Activated naive CD8-positive, alpha-beta T cell treated with anti-CD3 and anti-CD28 coated beads, Interleukin-2, amount 10 ng/mL, durations not matched to agents 7 days and 5 days (primary cell): ENCODE measurements around the gene TLN1. TPM values are rescaled to one million over a fixed set of nuclear protein-coding genes. Genes with fewer than 3 reads are reported as not detected.

Experiments used
- ATAC-seq: fragments of 150-1000 bp; cut with Tn5 transposase; one replicate; pipeline ENCODE4 v1.10.0; 2021; ENCODE audit warnings: low read depth, moderate library complexity
- POLR2A ChIA-PET: fragments of 350-600 bp; sonication (Branson Sonifier 250); formaldehyde crosslinking; loops from one replicate; lab custom pipeline; 2021; ENCODE audit warnings: antibody characterized with exemption; lab: Charles Lee
- DNase-seq: peaks from one replicate; pipeline ENCODE4 v3.0.0; 2021
- H3K27ac Mint-ChIP-seq: one replicate; pipeline ENCODE4 v1.8.0; 2022; ENCODE audit warnings: mild to moderate bottlenecking, mixed read lengths
- H3K27me3 Mint-ChIP-seq: one replicate; pipeline ENCODE4 v1.8.0; 2022; ENCODE audit warnings: mild to moderate bottlenecking, moderate library complexity, mixed read lengths
- H3K36me3 Mint-ChIP-seq: one replicate; pipeline ENCODE4 v1.8.0; 2021; ENCODE audit warnings: mild to moderate bottlenecking, mixed read lengths
- H3K4me1 Mint-ChIP-seq: one replicate; pipeline ENCODE4 v1.8.0; 2021; ENCODE audit warnings: mixed read lengths
- H3K4me3 Mint-ChIP-seq: one replicate; pipeline ENCODE4 v1.8.0; 2022; ENCODE audit warnings: mild to moderate bottlenecking, moderate library complexity, mixed read lengths
- H3K9me3 Mint-ChIP-seq: one replicate; pipeline ENCODE4 v1.8.0; 2021; ENCODE audit warnings: mixed read lengths
- total RNA-seq, 2 experiments: library from RNA; stranded (reverse); gene quantifications; one replicate each; pipeline ENCODE4 v1.2.3, GENCODE V29; 2021

Gene TLN1
- total RNA-seq, 2 experiments from 2014 or later: 381 to 388 TPM

- DNase-seq: peak; percentile 49
- POLR2A ChIA-PET: interaction anchor here (0.7 to 2.8 kb wide), 8 partner anchors 26 to 533 kb away, joined by 3 to 11 read pairs (median 6); partner anchors contain the start of genes ARHGEF39, CCDC107, CREB3 and RMRP
- no peaks in the 10 kb centered on the region for H3K9me3 Mint-ChIP-seq
- peak overlapping the region; percentile 78 for H3K27ac Mint-ChIP-seq
- no peaks in the 10 kb centered on the region for H3K36me3 Mint-ChIP-seq
- peak overlapping the region; percentile 91 for H3K4me3 Mint-ChIP-seq
- ATAC-seq: peak; percentile 37
- peaks cover 12% of the 10 kb centered on the region for H3K4me1 Mint-ChIP-seq
- H3K27me3 Mint-ChIP-seq: no peaks in the 10 kb centered on the region
These were observed 41.2 kb downstream of the TLN1 start for GRCh38 chr9:35690614-35691333.

DNA sequence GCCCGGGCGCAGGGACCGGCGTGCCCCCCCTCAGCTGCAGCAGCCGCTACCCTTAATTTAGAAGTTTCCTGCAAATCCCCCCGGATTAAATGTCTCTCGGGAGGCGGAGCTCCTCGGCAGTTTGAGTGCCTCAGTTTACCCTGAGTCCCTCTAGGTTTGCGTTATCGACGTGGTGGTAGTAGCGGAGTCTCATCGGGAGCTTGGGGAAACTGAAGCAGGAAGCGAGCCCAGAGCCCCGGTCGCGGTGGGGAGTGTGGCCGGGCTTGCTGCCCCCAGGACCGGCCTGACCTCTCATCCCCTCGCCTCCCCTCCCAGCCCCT is 41.7 kb downstream of the TLN1 start:
- ATAC-seq (no peak), DNase-seq (no peak)
- Mint-ChIP-seq H3K36me3 (no peaks in the 10 kb centered on the region), H3K27me3 (no peaks in the 10 kb centered on the region), H3K4me3 (peak overlapping the region; percentile 72), H3K27ac (no peak overlapping the region), H3K9me3 (no peaks in the 10 kb centered on the region), H3K4me1 (peaks cover 12% of the 10 kb centered on the region)
- POLR2A ChIA-PET: interaction anchor here (0.7 to 2.8 kb wide), 7 partner anchors 15 to 71 kb away, joined by 3 to 11 read pairs (median 5); partner anchors contain the start of genes ARHGEF39, CCDC107 and RMRP

- H3K9me3 Mint-ChIP-seq: no peaks in the 10 kb centered on the region
- peaks cover 12% of the 10 kb centered on the region for H3K4me1 Mint-ChIP-seq
- no peak for DNase-seq
- H3K36me3 Mint-ChIP-seq: no peaks in the 10 kb centered on the region
- peak within 1 kb of the TSS; percentile 91 for H3K4me3 Mint-ChIP-seq
- H3K27ac Mint-ChIP-seq: peak within 1 kb of the TSS; percentile 78
- no peak for ATAC-seq
- POLR2A ChIA-PET: interaction anchor here (0.7 to 2.4 kb wide), 4 partner anchors 15 to 43 kb away, joined by 3 to 10 read pairs (median 6); partner anchors contain the start of genes CCDC107 and RMRP
- no peaks in the 10 kb centered on the region for H3K27me3 Mint-ChIP-seq
These were observed 42.3 kb downstream of the TLN1 start, which contains the start of gene TPM2 for GRCh38 chr9:35689542-35690293. Gene TPM2 (minus strand): TSS chr9:35689925. CDS start chr9:35689817, 108 bp downstream.

- Mint-ChIP-seq H3K9me3 (no peaks in the 10 kb centered on the region), H3K4me3 (peak overlapping the region; percentile 67), H3K36me3 (no peaks in the 10 kb centered on the region), H3K4me1 (peaks cover 12% of the 10 kb centered on the region), H3K27me3 (no peaks in the 10 kb centered on the region), H3K27ac (peak overlapping the region; percentile 50)
- POLR2A ChIA-PET: interaction anchor here (0.9 to 1.2 kb wide), 4 partner anchors 13 to 43 kb away, joined by 3 to 4 read pairs (median 4); partner anchors contain the start of genes ARHGEF39, CREB3 and TLN1
- peak; percentile 44 for ATAC-seq
- no peak for DNase-seq
These were observed 43.1 kb downstream of the TLN1 start for GRCh38 chr9:35688558-35689541.

DNA sequence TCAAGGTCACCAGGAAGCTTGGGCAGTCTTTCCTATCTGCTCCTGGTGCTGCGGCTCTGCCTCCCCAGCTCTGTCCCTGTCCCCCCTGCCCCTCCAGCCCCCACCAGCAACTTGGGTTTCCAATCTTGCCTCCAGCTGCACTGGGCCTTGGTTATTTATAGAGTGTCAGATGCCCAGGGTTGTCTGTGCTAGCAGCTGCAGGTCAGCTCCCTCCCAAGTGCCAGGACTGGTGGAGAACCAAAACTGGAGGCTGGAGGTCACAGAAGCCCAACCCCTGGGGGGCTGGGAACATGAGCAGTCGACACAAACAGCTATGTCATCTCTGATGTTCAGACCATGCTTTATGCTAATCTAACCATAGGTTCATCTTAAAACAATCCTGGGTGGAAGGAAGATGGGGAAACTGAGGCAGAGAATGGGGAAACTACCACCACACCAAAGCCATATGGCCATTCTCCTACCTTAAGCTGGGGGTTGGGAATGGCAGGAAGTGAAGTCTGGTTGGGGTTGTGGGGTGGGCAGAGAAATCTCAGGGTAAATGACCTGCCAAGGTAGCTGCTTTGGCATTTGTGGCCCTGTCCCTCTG is 43.9 kb downstream of the TLN1 start:
- DNase-seq: no peak
- Mint-ChIP-seq H3K36me3 (no peaks in the 10 kb centered on the region), H3K4me1 (peaks cover 12% of the 10 kb centered on the region), H3K9me3 (no peaks in the 10 kb centered on the region), H3K27ac (no peak overlapping the region), H3K4me3 (no peak overlapping the region), H3K27me3 (no peaks in the 10 kb centered on the region)
- no peak for ATAC-seq
- POLR2A ChIA-PET: interaction anchor here (0.9 to 1.2 kb wide), 5 partner anchors 12 to 71 kb away, joined by 3 to 4 read pairs (median 3); partner anchors contain the start of genes ARHGEF39, CREB3 and TLN1

- Mint-ChIP-seq H3K27ac (no peak overlapping the region), H3K9me3 (no peaks in the 10 kb centered on the region), H3K27me3 (no peaks in the 10 kb centered on the region), H3K4me3 (no peak overlapping the region), H3K36me3 (no peaks in the 10 kb centered on the region), H3K4me1 (peaks cover 14% of the 10 kb centered on the region)
- POLR2A ChIA-PET: interaction anchor here (0.9 kb wide), 1 partner anchor 70 kb away, joined by 3 read pairs; no protein-coding TSS in a partner anchor
- ATAC-seq: no peak
- DNase-seq: no peak
These were observed 44.7 kb downstream of the TLN1 start for GRCh38 chr9:35687306-35687705.

DNA sequence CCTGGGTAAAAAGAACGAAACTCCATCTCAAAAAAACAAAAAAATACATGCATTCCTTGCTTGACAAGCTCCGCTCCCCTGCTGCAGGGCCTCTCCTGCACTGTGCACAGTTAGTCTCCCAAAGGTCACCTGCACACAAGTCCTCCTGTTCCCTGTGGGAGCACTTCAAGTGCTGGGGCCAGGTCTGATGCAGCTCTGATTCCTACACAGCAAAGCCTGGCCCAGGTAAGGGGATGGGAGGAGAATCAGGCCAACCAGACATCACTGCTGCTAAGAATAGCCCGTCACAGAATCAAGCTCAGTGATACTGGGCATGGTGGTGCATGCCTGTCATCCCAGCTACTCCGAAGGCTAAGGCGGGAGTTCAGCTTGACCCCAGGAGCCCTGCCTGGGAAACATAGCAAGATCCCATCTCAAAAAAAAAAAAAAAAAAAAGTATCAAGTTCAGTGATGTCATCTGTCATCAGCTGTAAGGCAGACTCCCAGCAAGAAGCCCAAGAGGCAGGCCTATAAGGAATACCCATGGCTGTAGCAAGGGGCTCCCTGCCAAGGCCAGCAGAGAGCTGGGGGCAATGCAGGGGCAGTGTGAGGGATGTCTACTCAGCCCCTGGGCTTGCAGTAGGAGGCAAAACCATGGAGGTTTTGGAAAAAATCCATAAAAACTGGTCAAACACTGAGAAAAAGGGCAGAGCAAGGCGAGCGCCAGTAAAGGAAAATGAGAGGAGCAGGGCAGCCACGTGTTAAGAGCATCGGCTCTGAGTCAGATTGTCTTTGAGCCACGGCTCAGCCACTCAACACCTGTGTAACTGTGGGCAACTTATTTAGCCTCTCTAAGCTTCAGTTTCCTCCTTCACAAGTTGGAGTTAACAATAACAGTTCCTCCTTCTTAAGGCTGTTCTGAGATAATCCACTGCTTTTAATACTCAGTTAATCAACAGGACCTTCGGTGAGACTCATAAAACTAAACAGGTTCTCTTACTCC is 45.5 kb downstream of the TLN1 start:
- H3K27me3 Mint-ChIP-seq: no peaks in the 10 kb centered on the region
- no peaks in the 10 kb centered on the region for H3K9me3 Mint-ChIP-seq
- no peak overlapping the region for H3K27ac Mint-ChIP-seq
- no peaks in the 10 kb centered on the region for H3K36me3 Mint-ChIP-seq
- no peak overlapping the region for H3K4me3 Mint-ChIP-seq
- POLR2A ChIA-PET: interaction anchor here (1.0 kb wide), 1 partner anchor 11 kb away, joined by 3 read pairs; no protein-coding TSS in a partner anchor
- H3K4me1 Mint-ChIP-seq: peaks cover 10% of the 10 kb centered on the region
- ATAC-seq (no peak), DNase-seq (no peak)

- Mint-ChIP-seq H3K36me3 (no peaks in the 10 kb centered on the region), H3K9me3 (no peaks in the 10 kb centered on the region), H3K4me3 (no peak overlapping the region), H3K27ac (no peak overlapping the region), H3K27me3 (no peaks in the 10 kb centered on the region), H3K4me1 (peaks cover 10% of the 10 kb centered on the region)
- POLR2A ChIA-PET: interaction anchor here (1.6 kb wide), 1 partner anchor 21 kb away, joined by 5 read pairs; the partner anchor contains the start of gene ARHGEF39
- DNase-seq (no peak), ATAC-seq (no peak)
These were observed 46.5 kb downstream of the TLN1 start for GRCh38 chr9:35685506-35685905.

GRCh38 chr9:35684921-35685320 is 47.1 kb downstream of the TLN1 start:
- no peaks in the 10 kb centered on the region for H3K27me3 Mint-ChIP-seq
- H3K4me3 Mint-ChIP-seq: no peak overlapping the region
- no peaks in the 10 kb centered on the region for H3K9me3 Mint-ChIP-seq
- peaks cover 10% of the 10 kb centered on the region for H3K4me1 Mint-ChIP-seq
- no peak overlapping the region for H3K27ac Mint-ChIP-seq
- DNase-seq: no peak
- ATAC-seq: no peak
- no peaks in the 10 kb centered on the region for H3K36me3 Mint-ChIP-seq
- POLR2A ChIA-PET: interaction anchor here (1.6 kb wide), 1 partner anchor 20 kb away, joined by 5 read pairs; the partner anchor contains the start of gene ARHGEF39

GRCh38 chr9:35683323-35683722 is 48.7 kb downstream of the TLN1 start:
- H3K27me3 Mint-ChIP-seq: no peaks in the 10 kb centered on the region
- no peak for DNase-seq
- ATAC-seq: no peak
- POLR2A ChIA-PET: interaction anchor here (0.7 kb wide), 1 partner anchor 18 kb away, joined by 3 read pairs; the partner anchor contains the start of gene ARHGEF39
- H3K36me3 Mint-ChIP-seq: no peaks in the 10 kb centered on the region
- H3K9me3 Mint-ChIP-seq: no peaks in the 10 kb centered on the region
- no peak overlapping the region for H3K27ac Mint-ChIP-seq
- peaks cover 2% of the 10 kb centered on the region for H3K4me1 Mint-ChIP-seq
- no peak overlapping the region for H3K4me3 Mint-ChIP-seq
